SK-N-SH treated with all-trans-retinoic acid at 6 μM for 48 hours (cell line): Measurements from ENCODE around the gene COL1A2.

Experiments used
- ATAC-seq: fragments of 200-7000 bp; cut with Tn5 transposase; 3 replicates; pipeline ENCODE4 v1.9.1; 2020; ENCODE audit warnings: mild to moderate bottlenecking, moderate library complexity
- BACH2 ChIP-seq: fragments of 250-450 bp; sonication (Bioruptor Pico); IDR thresholded peaks from 2 replicates; pipeline ENCODE4 v1.9.0; 2021; ENCODE audit warnings: mild to moderate bottlenecking, borderline replicate concordance
- CSDC2 ChIP-seq: fragments of 250-450 bp; sonication (Bioruptor Pico); IDR thresholded peaks from 2 replicates; pipeline ENCODE4 v1.5.0; 2020; ENCODE audit warnings: mild to moderate bottlenecking, moderate library complexity
- GLIS3 ChIP-seq: fragments of 250-450 bp; sonication (Bioruptor Pico); IDR thresholded peaks from 2 replicates; pipeline ENCODE4 v1.5.0; 2020; ENCODE audit warnings: mild to moderate bottlenecking, moderate library complexity
- ISL1 ChIP-seq: fragments of 250-450 bp; sonication (Bioruptor Pico); IDR thresholded peaks from 2 replicates; pipeline ENCODE4 v2.1.2; 2022; ENCODE audit warnings: mild to moderate bottlenecking, moderate library complexity
- OSR1 ChIP-seq: fragments of 250-450 bp; sonication (Bioruptor Pico); IDR thresholded peaks from 2 replicates; pipeline ENCODE4 v1.8.0; 2022; ENCODE audit warnings: moderate library complexity, mild to moderate bottlenecking, inconsistent platforms
- PPARA ChIP-seq: fragments of 250-450 bp; sonication (Bioruptor Pico); IDR thresholded peaks from 2 replicates; pipeline ENCODE4 v1.5.0; 2020; ENCODE audit warnings: mild to moderate bottlenecking, borderline replicate concordance
- RARB ChIP-seq: fragments of 250-450 bp; sonication (Bioruptor Pico); IDR thresholded peaks from 2 replicates; pipeline ENCODE4 v1.8.0; 2021; ENCODE audit warnings: mild to moderate bottlenecking, moderate library complexity
- TOX ChIP-seq: fragments of 250-450 bp; sonication (Bioruptor Pico); IDR thresholded peaks from 2 replicates; pipeline ENCODE4 v1.8.0; 2021; ENCODE audit warnings: mild to moderate bottlenecking, moderate library complexity, borderline replicate concordance
- ZC3H10 ChIP-seq: fragments of 250-450 bp; sonication (Bioruptor Pico); IDR thresholded peaks from 2 replicates; pipeline ENCODE4 v1.5.1; 2021; ENCODE audit warnings: mild to moderate bottlenecking, moderate library complexity
- ZFP3 ChIP-seq: fragments of 250-450 bp; sonication (Bioruptor Pico); IDR thresholded peaks from 2 replicates; pipeline ENCODE4 v1.5.0; 2020; ENCODE audit warnings: mild to moderate bottlenecking, moderate library complexity
- ZNF70 ChIP-seq: fragments of 450-650 bp; formaldehyde crosslinking; IDR thresholded peaks from 2 replicates; pipeline ENCODE4 v1.5.0; 2020; ENCODE audit warnings: mild to moderate bottlenecking, moderate library complexity
- ZNF8 ChIP-seq: fragments of 450-650 bp; formaldehyde crosslinking; IDR thresholded peaks from 2 replicates; pipeline ENCODE4 v1.5.0; 2020; ENCODE audit warnings: mild to moderate bottlenecking, moderate library complexity
- TF ChIP-seq, protein P1 (sequence below): fragments of 250-450 bp; sonication (Bioruptor Pico); IDR thresholded peaks from 2 replicates; pipeline ENCODE4 v1.8.0; 2021; ENCODE audit warnings: low read depth, mild to moderate bottlenecking, moderate library complexity, borderline replicate concordance
- TF ChIP-seq, protein P2 (sequence below): fragments of 250-450 bp; sonication (Bioruptor Pico); IDR thresholded peaks from 2 replicates; pipeline ENCODE4 v1.5.0; 2020; ENCODE audit warnings: mild to moderate bottlenecking, moderate library complexity
- TF ChIP-seq, protein P3 (sequence below): fragments of 250-450 bp; sonication (Bioruptor Pico); IDR thresholded peaks from 2 replicates; pipeline ENCODE4 v1.5.1; 2020; ENCODE audit warnings: low read depth, mild to moderate bottlenecking, moderate library complexity
- TF ChIP-seq, protein P4 (sequence below): fragments of 250-450 bp; sonication (Bioruptor Pico); IDR thresholded peaks from 2 replicates; pipeline ENCODE4 v1.8.0; 2020; ENCODE audit warnings: mild to moderate bottlenecking, moderate library complexity, borderline replicate concordance

The COL1A2 gene

DNA sequence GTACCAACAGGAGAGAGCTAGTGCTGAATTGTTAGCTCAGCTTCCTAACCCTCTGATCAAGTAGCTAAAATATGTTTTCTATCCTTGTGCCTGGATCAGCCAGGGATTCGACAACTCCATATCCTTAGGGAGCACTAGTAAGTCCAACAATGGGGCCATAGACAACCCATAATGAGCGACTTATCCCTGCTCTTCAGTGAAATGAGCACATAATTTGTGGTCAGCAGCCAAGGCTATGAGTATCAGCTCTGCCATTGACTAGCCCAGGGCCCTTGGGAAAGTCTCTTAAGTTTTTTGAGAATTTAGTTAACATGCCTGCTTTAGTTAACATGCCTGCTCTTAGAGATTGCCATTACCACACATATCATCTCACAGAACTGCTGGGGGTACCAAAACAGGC lies 39.3 kb downstream of the COL1A2 start:
- TF ChIP-seq ZNF70 (CRISPR knock-in tag) (no peak), PPARA (CRISPR knock-in tag) (no peak), ZNF8 (CRISPR knock-in tag) (no peak), RARB (CRISPR knock-in tag) (no peak)
- TF ChIP-seq, all 23 proteins: peak for 0
- no peak for ATAC-seq

DNA sequence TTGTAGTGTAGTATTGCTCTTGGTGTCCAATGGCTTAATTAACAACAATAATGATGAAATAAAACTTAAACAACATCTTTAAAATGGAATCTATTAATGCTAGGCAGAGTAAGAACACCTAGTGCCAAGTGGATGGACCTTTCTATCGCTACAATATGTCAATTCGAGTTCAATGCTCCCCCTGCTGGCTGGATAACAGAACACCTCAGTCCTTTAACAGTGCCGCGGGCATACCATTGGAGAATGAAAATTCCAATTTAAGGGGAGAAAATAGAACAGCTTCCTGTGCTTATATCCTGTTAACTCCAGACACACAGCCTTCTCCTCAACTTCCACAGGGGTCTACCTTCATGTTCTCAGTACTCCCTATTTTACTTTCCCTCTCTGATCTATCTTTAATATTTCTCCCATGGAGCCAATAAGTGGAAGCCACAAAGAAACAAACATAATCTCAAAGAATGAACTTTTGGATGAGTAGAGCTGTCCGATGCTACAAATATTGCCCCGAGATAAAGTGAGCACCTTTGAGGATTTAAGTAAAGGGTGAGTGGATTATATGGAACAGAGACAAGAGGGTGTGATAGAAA lies 41.4 kb downstream of the COL1A2 start:
- ATAC-seq, result peak; percentile 85
- peak; percentile 82 for TF ChIP-seq ZNF8 (CRISPR knock-in tag)
- TF ChIP-seq ZC3H10, result no peak
- TF ChIP-seq, protein P1, sequence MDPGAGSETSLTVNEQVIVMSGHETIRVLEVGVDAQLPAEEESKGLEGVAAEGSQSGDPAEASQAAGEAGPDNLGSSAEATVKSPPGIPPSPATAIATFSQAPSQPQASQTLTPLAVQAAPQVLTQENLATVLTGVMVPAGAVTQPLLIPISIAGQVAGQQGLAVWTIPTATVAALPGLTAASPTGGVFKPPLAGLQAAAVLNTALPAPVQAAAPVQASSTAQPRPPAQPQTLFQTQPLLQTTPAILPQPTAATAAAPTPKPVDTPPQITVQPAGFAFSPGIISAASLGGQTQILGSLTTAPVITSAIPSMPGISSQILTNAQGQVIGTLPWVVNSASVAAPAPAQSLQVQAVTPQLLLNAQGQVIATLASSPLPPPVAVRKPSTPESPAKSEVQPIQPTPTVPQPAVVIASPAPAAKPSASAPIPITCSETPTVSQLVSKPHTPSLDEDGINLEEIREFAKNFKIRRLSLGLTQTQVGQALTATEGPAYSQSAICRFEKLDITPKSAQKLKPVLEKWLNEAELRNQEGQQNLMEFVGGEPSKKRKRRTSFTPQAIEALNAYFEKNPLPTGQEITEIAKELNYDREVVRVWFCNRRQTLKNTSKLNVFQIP (CRISPR knock-in tag), result no peak
- TF ChIP-seq, all 23 proteins: peak for 1

DNA sequence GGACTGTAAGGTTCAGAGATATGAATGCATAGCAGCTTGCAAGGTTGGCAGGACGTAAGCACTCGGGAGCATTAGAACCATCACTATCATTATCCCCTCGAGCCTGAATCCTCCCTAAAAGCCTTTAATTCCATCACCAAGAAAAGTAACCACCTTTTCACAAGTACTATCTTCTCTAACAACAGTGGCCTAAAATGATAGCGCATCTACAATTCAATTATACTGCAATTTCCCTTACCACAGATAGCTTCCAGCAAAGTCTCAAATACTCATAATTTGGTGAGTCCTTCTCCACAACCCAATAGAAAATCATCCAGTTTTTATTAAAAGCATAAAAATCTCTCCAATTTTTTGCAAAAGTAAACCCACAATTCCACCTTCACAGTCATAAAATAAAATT lies 42.0 kb downstream of the COL1A2 start:
- TF ChIP-seq, protein P2, sequence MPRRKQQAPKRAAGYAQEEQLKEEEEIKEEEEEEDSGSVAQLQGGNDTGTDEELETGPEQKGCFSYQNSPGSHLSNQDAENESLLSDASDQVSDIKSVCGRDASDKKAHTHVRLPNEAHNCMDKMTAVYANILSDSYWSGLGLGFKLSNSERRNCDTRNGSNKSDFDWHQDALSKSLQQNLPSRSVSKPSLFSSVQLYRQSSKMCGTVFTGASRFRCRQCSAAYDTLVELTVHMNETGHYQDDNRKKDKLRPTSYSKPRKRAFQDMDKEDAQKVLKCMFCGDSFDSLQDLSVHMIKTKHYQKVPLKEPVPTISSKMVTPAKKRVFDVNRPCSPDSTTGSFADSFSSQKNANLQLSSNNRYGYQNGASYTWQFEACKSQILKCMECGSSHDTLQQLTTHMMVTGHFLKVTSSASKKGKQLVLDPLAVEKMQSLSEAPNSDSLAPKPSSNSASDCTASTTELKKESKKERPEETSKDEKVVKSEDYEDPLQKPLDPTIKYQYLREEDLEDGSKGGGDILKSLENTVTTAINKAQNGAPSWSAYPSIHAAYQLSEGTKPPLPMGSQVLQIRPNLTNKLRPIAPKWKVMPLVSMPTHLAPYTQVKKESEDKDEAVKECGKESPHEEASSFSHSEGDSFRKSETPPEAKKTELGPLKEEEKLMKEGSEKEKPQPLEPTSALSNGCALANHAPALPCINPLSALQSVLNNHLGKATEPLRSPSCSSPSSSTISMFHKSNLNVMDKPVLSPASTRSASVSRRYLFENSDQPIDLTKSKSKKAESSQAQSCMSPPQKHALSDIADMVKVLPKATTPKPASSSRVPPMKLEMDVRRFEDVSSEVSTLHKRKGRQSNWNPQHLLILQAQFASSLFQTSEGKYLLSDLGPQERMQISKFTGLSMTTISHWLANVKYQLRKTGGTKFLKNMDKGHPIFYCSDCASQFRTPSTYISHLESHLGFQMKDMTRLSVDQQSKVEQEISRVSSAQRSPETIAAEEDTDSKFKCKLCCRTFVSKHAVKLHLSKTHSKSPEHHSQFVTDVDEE (CRISPR knock-in tag), result no peak
- TF ChIP-seq TOX (CRISPR knock-in tag) (no peak), PPARA (CRISPR knock-in tag) (no peak), GLIS3 (CRISPR knock-in tag) (no peak), BACH2 (CRISPR knock-in tag) (no peak), OSR1 (CRISPR knock-in tag) (no peak), ZFP3 (CRISPR knock-in tag) (no peak)
- TF ChIP-seq, protein P1 (CRISPR knock-in tag), result no peak
- TF ChIP-seq, protein P3, sequence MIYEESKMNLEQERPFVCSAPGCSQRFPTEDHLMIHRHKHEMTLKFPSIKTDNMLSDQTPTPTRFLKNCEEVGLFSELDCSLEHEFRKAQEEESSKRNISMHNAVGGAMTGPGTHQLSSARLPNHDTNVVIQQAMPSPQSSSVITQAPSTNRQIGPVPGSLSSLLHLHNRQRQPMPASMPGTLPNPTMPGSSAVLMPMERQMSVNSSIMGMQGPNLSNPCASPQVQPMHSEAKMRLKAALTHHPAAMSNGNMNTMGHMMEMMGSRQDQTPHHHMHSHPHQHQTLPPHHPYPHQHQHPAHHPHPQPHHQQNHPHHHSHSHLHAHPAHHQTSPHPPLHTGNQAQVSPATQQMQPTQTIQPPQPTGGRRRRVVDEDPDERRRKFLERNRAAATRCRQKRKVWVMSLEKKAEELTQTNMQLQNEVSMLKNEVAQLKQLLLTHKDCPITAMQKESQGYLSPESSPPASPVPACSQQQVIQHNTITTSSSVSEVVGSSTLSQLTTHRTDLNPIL (CRISPR knock-in tag), result no peak
- ATAC-seq, result no peak

DNA sequence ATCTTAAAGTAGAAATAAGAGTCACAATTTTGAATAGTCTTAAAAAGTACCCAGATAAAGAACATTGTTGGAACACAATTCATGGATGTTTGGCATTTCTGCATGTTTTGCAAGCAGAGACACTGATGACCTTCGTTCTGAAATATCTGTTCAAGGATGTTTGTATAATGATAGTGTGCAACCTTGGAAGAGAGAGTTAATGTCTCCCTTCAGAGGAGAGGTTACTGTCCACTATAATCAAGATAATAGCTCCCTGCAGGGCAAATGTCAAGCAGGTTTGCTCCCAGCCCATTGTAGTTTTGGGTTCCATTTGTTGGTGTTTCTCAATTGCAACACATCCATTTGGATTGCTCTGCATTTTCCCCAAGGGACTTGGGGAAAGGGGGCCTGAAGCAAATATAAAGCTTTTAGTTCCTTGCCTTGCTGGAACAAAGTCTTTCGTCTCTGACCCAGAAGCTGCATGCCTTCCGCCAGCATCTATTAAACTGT lies 45.2 kb downstream of the COL1A2 start:
- no peak for TF ChIP-seq RARB (CRISPR knock-in tag)
- no peak for TF ChIP-seq OSR1 (CRISPR knock-in tag)
- TF ChIP-seq, protein P4, sequence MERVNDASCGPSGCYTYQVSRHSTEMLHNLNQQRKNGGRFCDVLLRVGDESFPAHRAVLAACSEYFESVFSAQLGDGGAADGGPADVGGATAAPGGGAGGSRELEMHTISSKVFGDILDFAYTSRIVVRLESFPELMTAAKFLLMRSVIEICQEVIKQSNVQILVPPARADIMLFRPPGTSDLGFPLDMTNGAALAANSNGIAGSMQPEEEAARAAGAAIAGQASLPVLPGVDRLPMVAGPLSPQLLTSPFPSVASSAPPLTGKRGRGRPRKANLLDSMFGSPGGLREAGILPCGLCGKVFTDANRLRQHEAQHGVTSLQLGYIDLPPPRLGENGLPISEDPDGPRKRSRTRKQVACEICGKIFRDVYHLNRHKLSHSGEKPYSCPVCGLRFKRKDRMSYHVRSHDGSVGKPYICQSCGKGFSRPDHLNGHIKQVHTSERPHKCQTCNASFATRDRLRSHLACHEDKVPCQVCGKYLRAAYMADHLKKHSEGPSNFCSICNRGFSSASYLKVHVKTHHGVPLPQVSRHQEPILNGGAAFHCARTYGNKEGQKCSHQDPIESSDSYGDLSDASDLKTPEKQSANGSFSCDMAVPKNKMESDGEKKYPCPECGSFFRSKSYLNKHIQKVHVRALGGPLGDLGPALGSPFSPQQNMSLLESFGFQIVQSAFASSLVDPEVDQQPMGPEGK (CRISPR knock-in tag), result no peak
- no peak for TF ChIP-seq BACH2 (CRISPR knock-in tag)
- TF ChIP-seq CSDC2 (CRISPR knock-in tag), result no peak
- TF ChIP-seq ISL1 (CRISPR knock-in tag), result peak; percentile 39; the same call in 1 of the 2 replicates
- no peak for TF ChIP-seq ZNF8 (CRISPR knock-in tag)
- TF ChIP-seq, protein P3 (CRISPR knock-in tag), result no peak
- ATAC-seq, result peak; percentile 72
